ENCODE data around the gene UBQLN1.
"Not testable (repeated sequence)": the region's sequence is repeated elsewhere in the genome, so short reads cannot be mapped to it uniquely, and the experiment has no call there.

The UBQLN1 gene

GRCh38 chr9:83728591-83729368 lies 21.0 kb upstream of the UBQLN1 start:
- not testable (repeated sequence) for H3K56ac ChIP-seq (ENCODE audit: low read length); H3K23ac ChIP-seq (ENCODE audit: low read length); H3K18ac ChIP-seq (ENCODE audit: low read length); H3K27ac ChIP-seq (ENCODE audit: low read depth, low read length); H4K8ac ChIP-seq (ENCODE audit: low read depth, low read length); H2BK120ac ChIP-seq (ENCODE audit: low read depth, low read length); H2BK15ac ChIP-seq (replicated peaks; ENCODE audit: low read depth); H3K4me3 ChIP-seq (ENCODE audit: low read length); H3K79me2 ChIP-seq (ENCODE audit: control insufficient read depth, insufficient read depth, low read length); H3K9ac ChIP-seq (ENCODE audit: low read length); H3K27me3 ChIP-seq (ENCODE audit: insufficient read depth, low read length, poor library complexity); H3K4me2 ChIP-seq (ENCODE audit: low read length); H3K4ac ChIP-seq (ENCODE audit: low read depth, low read length); H2BK5ac ChIP-seq (ENCODE audit: low read length); H3K36me3 ChIP-seq (ENCODE audit: control insufficient read depth, insufficient read depth, low read length); H3K79me1 ChIP-seq (ENCODE audit: low read length); H3K4me1 ChIP-seq (ENCODE audit: control insufficient read depth, low read depth, low read length); DNase-seq; H4K5ac ChIP-seq (ENCODE audit: low read length); H2AK5ac ChIP-seq (ENCODE audit: low read length)
- WGBS (ENCODE audit: extremely low coverage, insufficient coverage, low lambda C conversion rate) = no CpG with 5 or more reads among the region's 22 CpGs

- Histone ChIP-seq H3K4me1 (ENCODE audit: control insufficient read depth, low read depth, low read length) (no peaks in the 10 kb centered on the region), H3K79me2 (ENCODE audit: control insufficient read depth, insufficient read depth, low read length) (no peaks in the 10 kb centered on the region), H3K4ac (ENCODE audit: low read depth, low read length) (no peak overlapping the region), H3K79me1 (ENCODE audit: low read length) (no peaks in the 10 kb centered on the region), H3K4me3 (ENCODE audit: low read length) (no peak overlapping the region), H4K8ac (ENCODE audit: low read depth, low read length) (no peak overlapping the region), H2BK15ac (replicated peaks; ENCODE audit: low read depth) (no peak overlapping the region), H3K9ac (ENCODE audit: low read length) (no peak overlapping the region), H3K56ac (ENCODE audit: low read length) (no peak overlapping the region), H3K4me2 (ENCODE audit: low read length) (no peak overlapping the region), H2AK5ac (ENCODE audit: low read length) (no peak overlapping the region), H3K27me3 (ENCODE audit: insufficient read depth, low read length, poor library complexity) (no peaks in the 10 kb centered on the region), H4K5ac (ENCODE audit: low read length) (no peak overlapping the region), H3K23ac (ENCODE audit: low read length) (no peak overlapping the region), H3K27ac (ENCODE audit: low read depth, low read length) (no peak overlapping the region), H3K18ac (ENCODE audit: low read length) (no peak overlapping the region), H2BK120ac (ENCODE audit: low read depth, low read length) (no peak overlapping the region), H2BK5ac (ENCODE audit: low read length) (no peak overlapping the region), H3K36me3 (ENCODE audit: control insufficient read depth, insufficient read depth, low read length) (no peaks in the 10 kb centered on the region)
- no peak for DNase-seq
These were observed 16.7 kb upstream of the UBQLN1 start for GRCh38 chr9:83724436-83724835.

GRCh38 chr9:83722726-83723495 lies 15.2 kb upstream of the UBQLN1 start:
- Histone ChIP-seq H3K4me1 (ENCODE audit: control insufficient read depth, low read depth, low read length) (no peaks in the 10 kb centered on the region), H3K79me2 (ENCODE audit: control insufficient read depth, insufficient read depth, low read length) (no peaks in the 10 kb centered on the region), H3K18ac (ENCODE audit: low read length) (no peak overlapping the region), H2BK15ac (replicated peaks; ENCODE audit: low read depth) (no peak overlapping the region), H3K27me3 (ENCODE audit: insufficient read depth, low read length, poor library complexity) (no peaks in the 10 kb centered on the region), H3K4me3 (ENCODE audit: low read length) (no peak overlapping the region), H4K5ac (ENCODE audit: low read length) (no peak overlapping the region), H4K8ac (ENCODE audit: low read depth, low read length) (no peak overlapping the region), H3K4me2 (ENCODE audit: low read length) (no peak overlapping the region), H3K79me1 (ENCODE audit: low read length) (no peaks in the 10 kb centered on the region), H2AK5ac (ENCODE audit: low read length) (no peak overlapping the region), H3K56ac (ENCODE audit: low read length) (no peak overlapping the region), H2BK5ac (ENCODE audit: low read length) (no peak overlapping the region), H2BK120ac (ENCODE audit: low read depth, low read length) (no peak overlapping the region), H3K23ac (ENCODE audit: low read length) (no peak overlapping the region), H3K4ac (ENCODE audit: low read depth, low read length) (no peak overlapping the region), H3K27ac (ENCODE audit: low read depth, low read length) (no peak overlapping the region), H3K36me3 (ENCODE audit: control insufficient read depth, insufficient read depth, low read length) (no peaks in the 10 kb centered on the region), H3K9ac (ENCODE audit: low read length) (no peak overlapping the region)
- DNase-seq = no peak
- WGBS (ENCODE audit: extremely low coverage, insufficient coverage, low lambda C conversion rate) = no CpG with 5 or more reads among the region's 2 CpGs

GRCh38 chr9:83721509-83721908 lies 13.8 kb upstream of the UBQLN1 start:
- Histone ChIP-seq H3K56ac (ENCODE audit: low read length) (no peak overlapping the region), H3K27me3 (ENCODE audit: insufficient read depth, low read length, poor library complexity) (no peaks in the 10 kb centered on the region), H2BK15ac (replicated peaks; ENCODE audit: low read depth) (no peak overlapping the region), H3K18ac (ENCODE audit: low read length) (no peak overlapping the region), H2AK5ac (ENCODE audit: low read length) (no peak overlapping the region), H3K36me3 (ENCODE audit: control insufficient read depth, insufficient read depth, low read length) (no peaks in the 10 kb centered on the region), H3K4ac (ENCODE audit: low read depth, low read length) (no peak overlapping the region), H4K8ac (ENCODE audit: low read depth, low read length) (no peak overlapping the region), H3K79me2 (ENCODE audit: control insufficient read depth, insufficient read depth, low read length) (no peaks in the 10 kb centered on the region), H2BK5ac (ENCODE audit: low read length) (no peak overlapping the region), H3K4me3 (ENCODE audit: low read length) (no peak overlapping the region), H3K4me2 (ENCODE audit: low read length) (no peak overlapping the region), H4K5ac (ENCODE audit: low read length) (no peak overlapping the region), H2BK120ac (ENCODE audit: low read depth, low read length) (no peak overlapping the region), H3K9ac (ENCODE audit: low read length) (no peak overlapping the region), H3K27ac (ENCODE audit: low read depth, low read length) (no peak overlapping the region), H3K79me1 (ENCODE audit: low read length) (no peaks in the 10 kb centered on the region), H3K23ac (ENCODE audit: low read length) (no peak overlapping the region), H3K4me1 (ENCODE audit: control insufficient read depth, low read depth, low read length) (no peaks in the 10 kb centered on the region)
- no peak for DNase-seq

GRCh38 chr9:83715794-83716193 lies 8.0 kb upstream of the UBQLN1 start:
- H3K4me3 ChIP-seq (ENCODE audit: low read length) = no peak overlapping the region
- no peak overlapping the region for H3K4me2 ChIP-seq (ENCODE audit: low read length)
- DNase-seq = no peak
- H3K79me2 ChIP-seq (ENCODE audit: control insufficient read depth, insufficient read depth, low read length) = no peaks in the 10 kb centered on the region
- H2BK120ac ChIP-seq (ENCODE audit: low read depth, low read length) = no peak overlapping the region
- no peaks in the 10 kb centered on the region for H3K79me1 ChIP-seq (ENCODE audit: low read length)
- H3K23ac ChIP-seq (ENCODE audit: low read length) = no peak overlapping the region
- H3K27ac ChIP-seq (ENCODE audit: low read depth, low read length) = no peak overlapping the region
- no peak overlapping the region for H3K56ac ChIP-seq (ENCODE audit: low read length)
- no peak overlapping the region for H2BK15ac ChIP-seq (replicated peaks; ENCODE audit: low read depth)
- H3K36me3 ChIP-seq (ENCODE audit: control insufficient read depth, insufficient read depth, low read length) = no peaks in the 10 kb centered on the region
- H4K8ac ChIP-seq (ENCODE audit: low read depth, low read length) = no peak overlapping the region
- H3K18ac ChIP-seq (ENCODE audit: low read length) = no peak overlapping the region
- no peak overlapping the region for H3K4ac ChIP-seq (ENCODE audit: low read depth, low read length)
- H3K27me3 ChIP-seq (ENCODE audit: insufficient read depth, low read length, poor library complexity) = no peaks in the 10 kb centered on the region
- no peak overlapping the region for H4K5ac ChIP-seq (ENCODE audit: low read length)
- no peak overlapping the region for H3K9ac ChIP-seq (ENCODE audit: low read length)
- no peaks in the 10 kb centered on the region for H3K4me1 ChIP-seq (ENCODE audit: control insufficient read depth, low read depth, low read length)
- no peak overlapping the region for H2BK5ac ChIP-seq (ENCODE audit: low read length)
- no peak overlapping the region for H2AK5ac ChIP-seq (ENCODE audit: low read length)

- Histone ChIP-seq H3K4me1 (ENCODE audit: control insufficient read depth, low read depth, low read length) (no peaks in the 10 kb centered on the region), H3K23ac (ENCODE audit: low read length) (no peak overlapping the region), H3K4me2 (ENCODE audit: low read length) (no peak overlapping the region), H4K5ac (ENCODE audit: low read length) (no peak overlapping the region), H4K8ac (ENCODE audit: low read depth, low read length) (no peak overlapping the region), H3K18ac (ENCODE audit: low read length) (no peak overlapping the region), H2BK120ac (ENCODE audit: low read depth, low read length) (no peak overlapping the region), H3K79me1 (ENCODE audit: low read length) (no peaks in the 10 kb centered on the region), H3K27me3 (ENCODE audit: insufficient read depth, low read length, poor library complexity) (no peaks in the 10 kb centered on the region), H2BK5ac (ENCODE audit: low read length) (no peak overlapping the region), H3K27ac (ENCODE audit: low read depth, low read length) (no peak overlapping the region), H2AK5ac (ENCODE audit: low read length) (no peak overlapping the region), H3K4ac (ENCODE audit: low read depth, low read length) (no peak overlapping the region), H3K9ac (ENCODE audit: low read length) (no peak overlapping the region), H3K56ac (ENCODE audit: low read length) (no peak overlapping the region), H3K4me3 (ENCODE audit: low read length) (no peak overlapping the region), H2BK15ac (replicated peaks; ENCODE audit: low read depth) (no peak overlapping the region), H3K36me3 (ENCODE audit: control insufficient read depth, insufficient read depth, low read length) (no peaks in the 10 kb centered on the region), H3K79me2 (ENCODE audit: control insufficient read depth, insufficient read depth, low read length) (no peaks in the 10 kb centered on the region)
- no peak for DNase-seq
- WGBS (ENCODE audit: extremely low coverage, insufficient coverage, low lambda C conversion rate) = no CpG with 5 or more reads among the region's 1 CpG
These were observed 7.5 kb upstream of the UBQLN1 start for GRCh38 chr9:83715221-83715620.

All from mesendoderm (in vitro differentiated cells).